ENCODE data around the gene CPNE4. TPM values are rescaled to one million over a fixed set of nuclear protein-coding genes. Genes with fewer than 3 reads are reported as not detected.

Gene CPNE4
- total RNA-seq, 1 experiment from 2014 or later: 31.1 TPM

DNA sequence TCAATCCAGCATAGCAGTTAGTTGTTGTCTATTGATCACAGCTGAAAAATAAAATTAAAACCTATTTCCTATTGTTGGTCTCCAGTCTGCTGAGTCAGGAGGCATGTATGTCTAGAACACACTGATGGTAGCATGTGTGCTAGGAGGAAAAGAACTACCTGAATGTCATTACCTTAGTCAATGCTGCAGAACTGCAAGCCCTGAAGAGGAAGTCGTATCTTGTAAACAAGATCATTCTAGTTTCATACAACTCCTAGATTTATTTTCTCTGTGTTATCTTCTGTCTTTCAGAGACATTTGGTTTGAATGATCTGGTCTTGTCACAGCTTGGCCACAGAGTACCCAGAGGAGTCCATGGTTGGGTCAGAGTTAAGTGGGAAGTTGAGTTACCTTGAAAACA lies 422.1 kb downstream of the CPNE4 start:
- TF ChIP-seq, protein P1, sequence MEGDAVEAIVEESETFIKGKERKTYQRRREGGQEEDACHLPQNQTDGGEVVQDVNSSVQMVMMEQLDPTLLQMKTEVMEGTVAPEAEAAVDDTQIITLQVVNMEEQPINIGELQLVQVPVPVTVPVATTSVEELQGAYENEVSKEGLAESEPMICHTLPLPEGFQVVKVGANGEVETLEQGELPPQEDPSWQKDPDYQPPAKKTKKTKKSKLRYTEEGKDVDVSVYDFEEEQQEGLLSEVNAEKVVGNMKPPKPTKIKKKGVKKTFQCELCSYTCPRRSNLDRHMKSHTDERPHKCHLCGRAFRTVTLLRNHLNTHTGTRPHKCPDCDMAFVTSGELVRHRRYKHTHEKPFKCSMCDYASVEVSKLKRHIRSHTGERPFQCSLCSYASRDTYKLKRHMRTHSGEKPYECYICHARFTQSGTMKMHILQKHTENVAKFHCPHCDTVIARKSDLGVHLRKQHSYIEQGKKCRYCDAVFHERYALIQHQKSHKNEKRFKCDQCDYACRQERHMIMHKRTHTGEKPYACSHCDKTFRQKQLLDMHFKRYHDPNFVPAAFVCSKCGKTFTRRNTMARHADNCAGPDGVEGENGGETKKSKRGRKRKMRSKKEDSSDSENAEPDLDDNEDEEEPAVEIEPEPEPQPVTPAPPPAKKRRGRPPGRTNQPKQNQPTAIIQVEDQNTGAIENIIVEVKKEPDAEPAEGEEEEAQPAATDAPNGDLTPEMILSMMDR (IDR thresholded peaks at IDR 0.05; ENCODE audit: unreplicated experiment): no peak
- no TSS peak for BruUV-seq (replicated peaks)
- Mint-ChIP-seq H3K27me3 (ENCODE audit: unreplicated experiment) (no peaks in the 10 kb centered on the region), H3K27ac (ENCODE audit: unreplicated experiment) (no peak overlapping the region), H3K36me3 (ENCODE audit: insufficient read depth, unreplicated experiment) (no peaks in the 10 kb centered on the region), H3K9me3 (ENCODE audit: low read depth, unreplicated experiment) (no peaks in the 10 kb centered on the region), H3K4me3 (ENCODE audit: low read depth, unreplicated experiment) (no peak overlapping the region), H3K4me1 (ENCODE audit: low read depth, unreplicated experiment) (no peaks in the 10 kb centered on the region)
- no peak for DNase-seq
- intact Hi-C loops (cut with micrococcal nuclease; ENCODE audit: unreplicated experiment): no loop called here
- CTCF ChIA-PET: no interaction called here

DNA sequence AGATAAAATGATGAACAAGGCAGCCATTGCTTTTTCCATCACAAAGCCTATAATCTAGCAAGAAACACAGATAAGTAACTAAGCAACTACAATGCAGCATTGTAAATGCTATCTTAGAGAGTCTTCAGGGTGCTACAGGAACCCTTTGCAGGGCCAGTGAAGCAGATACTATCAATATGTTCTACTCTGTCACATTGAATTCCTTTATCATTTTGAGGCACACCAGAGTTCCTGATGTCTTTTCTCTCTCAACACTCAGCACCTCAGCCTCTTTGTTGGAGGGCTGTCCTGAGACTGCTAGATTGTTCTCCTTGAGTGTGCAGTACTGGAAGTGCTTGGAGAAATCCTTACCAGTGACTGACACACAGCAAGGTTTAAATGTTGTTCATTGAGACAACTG lies 424.6 kb downstream of the CPNE4 start:
- intact Hi-C loops (cut with micrococcal nuclease; ENCODE audit: unreplicated experiment): no loop called here
- Mint-ChIP-seq H3K27ac (ENCODE audit: unreplicated experiment) (no peak overlapping the region), H3K4me1 (ENCODE audit: low read depth, unreplicated experiment) (peaks cover 11% of the 10 kb centered on the region), H3K9me3 (ENCODE audit: low read depth, unreplicated experiment) (no peaks in the 10 kb centered on the region), H3K4me3 (ENCODE audit: low read depth, unreplicated experiment) (no peak overlapping the region), H3K27me3 (ENCODE audit: unreplicated experiment) (no peaks in the 10 kb centered on the region), H3K36me3 (ENCODE audit: insufficient read depth, unreplicated experiment) (no peaks in the 10 kb centered on the region)
- no peak for DNase-seq
- no TSS peak for BruUV-seq (replicated peaks)
- TF ChIP-seq, protein P1 (IDR thresholded peaks at IDR 0.05; ENCODE audit: unreplicated experiment): no peak
- CTCF ChIA-PET: no interaction called here

DNA sequence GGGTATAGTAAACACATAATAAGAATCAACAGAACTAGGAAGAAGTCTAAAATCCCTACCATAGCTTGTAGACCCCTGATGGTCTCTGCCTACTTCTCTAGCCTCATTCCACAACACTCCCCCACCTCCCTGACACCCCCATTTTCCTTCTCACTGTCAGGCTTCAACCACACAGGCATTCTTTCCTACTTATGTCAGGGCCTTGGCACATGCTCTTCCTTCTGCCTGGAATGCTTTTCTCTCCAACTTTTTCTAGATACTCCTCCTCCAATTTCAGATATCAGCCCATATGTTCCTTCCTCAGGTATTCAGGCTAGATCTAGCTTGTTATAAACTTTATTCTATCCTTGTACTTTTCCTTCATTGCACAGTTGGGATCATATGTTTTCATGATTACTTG lies 426.1 kb downstream of the CPNE4 start:
- TF ChIP-seq, protein P1 (IDR thresholded peaks at IDR 0.05; ENCODE audit: unreplicated experiment): no peak
- H3K36me3 Mint-ChIP-seq (ENCODE audit: insufficient read depth, unreplicated experiment): no peaks in the 10 kb centered on the region
- BruUV-seq (replicated peaks): no TSS peak
- no peak for DNase-seq
- H3K27me3 Mint-ChIP-seq (ENCODE audit: unreplicated experiment): no peaks in the 10 kb centered on the region
- H3K4me3 Mint-ChIP-seq (ENCODE audit: low read depth, unreplicated experiment): no peak overlapping the region
- CTCF ChIA-PET: no interaction called here
- no peaks in the 10 kb centered on the region for H3K9me3 Mint-ChIP-seq (ENCODE audit: low read depth, unreplicated experiment)
- H3K4me1 Mint-ChIP-seq (ENCODE audit: low read depth, unreplicated experiment): peaks cover 13% of the 10 kb centered on the region
- intact Hi-C loops (cut with micrococcal nuclease; ENCODE audit: unreplicated experiment): no loop called here
- no peak overlapping the region for H3K27ac Mint-ChIP-seq (ENCODE audit: unreplicated experiment)

DNA sequence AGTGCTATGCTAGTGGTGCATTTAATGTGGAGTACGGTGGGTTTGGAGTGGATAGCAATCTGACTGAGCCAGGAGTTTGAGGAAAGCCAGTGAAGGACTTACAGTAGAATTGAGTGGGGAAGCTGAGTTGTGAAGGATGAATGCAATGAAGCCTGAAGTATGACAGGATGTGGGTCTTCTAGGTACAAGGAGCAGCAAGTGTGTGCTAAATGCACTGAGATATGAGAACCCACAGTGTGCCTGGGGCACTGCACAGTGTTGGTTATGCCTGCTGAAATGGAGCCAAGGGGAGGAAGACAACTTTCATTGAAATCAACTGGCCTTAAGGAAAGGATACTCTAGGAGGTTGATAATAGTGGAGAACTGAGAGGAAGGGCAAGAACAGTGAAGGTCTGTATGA lies 426.5 kb downstream of the CPNE4 start:
- CTCF ChIA-PET: no interaction called here
- no TSS peak for BruUV-seq (replicated peaks)
- intact Hi-C loops (cut with micrococcal nuclease; ENCODE audit: unreplicated experiment): no loop called here
- no peaks in the 10 kb centered on the region for H3K36me3 Mint-ChIP-seq (ENCODE audit: insufficient read depth, unreplicated experiment)
- TF ChIP-seq, protein P1 (IDR thresholded peaks at IDR 0.05; ENCODE audit: unreplicated experiment): no peak
- no peak overlapping the region for H3K4me3 Mint-ChIP-seq (ENCODE audit: low read depth, unreplicated experiment)
- H3K27ac Mint-ChIP-seq (ENCODE audit: unreplicated experiment): no peak overlapping the region
- H3K4me1 Mint-ChIP-seq (ENCODE audit: low read depth, unreplicated experiment): peaks cover 13% of the 10 kb centered on the region
- no peak for DNase-seq
- no peaks in the 10 kb centered on the region for H3K27me3 Mint-ChIP-seq (ENCODE audit: unreplicated experiment)
- H3K9me3 Mint-ChIP-seq (ENCODE audit: low read depth, unreplicated experiment): no peaks in the 10 kb centered on the region
